ENCODE data around the gene LRRC2. TPM values are rescaled to one million over a fixed set of nuclear protein-coding genes. Genes with fewer than 3 reads are reported as not detected.

LRRC2 gene
- total RNA-seq, 1 donor from 2014 or later, result not detected

DNA sequence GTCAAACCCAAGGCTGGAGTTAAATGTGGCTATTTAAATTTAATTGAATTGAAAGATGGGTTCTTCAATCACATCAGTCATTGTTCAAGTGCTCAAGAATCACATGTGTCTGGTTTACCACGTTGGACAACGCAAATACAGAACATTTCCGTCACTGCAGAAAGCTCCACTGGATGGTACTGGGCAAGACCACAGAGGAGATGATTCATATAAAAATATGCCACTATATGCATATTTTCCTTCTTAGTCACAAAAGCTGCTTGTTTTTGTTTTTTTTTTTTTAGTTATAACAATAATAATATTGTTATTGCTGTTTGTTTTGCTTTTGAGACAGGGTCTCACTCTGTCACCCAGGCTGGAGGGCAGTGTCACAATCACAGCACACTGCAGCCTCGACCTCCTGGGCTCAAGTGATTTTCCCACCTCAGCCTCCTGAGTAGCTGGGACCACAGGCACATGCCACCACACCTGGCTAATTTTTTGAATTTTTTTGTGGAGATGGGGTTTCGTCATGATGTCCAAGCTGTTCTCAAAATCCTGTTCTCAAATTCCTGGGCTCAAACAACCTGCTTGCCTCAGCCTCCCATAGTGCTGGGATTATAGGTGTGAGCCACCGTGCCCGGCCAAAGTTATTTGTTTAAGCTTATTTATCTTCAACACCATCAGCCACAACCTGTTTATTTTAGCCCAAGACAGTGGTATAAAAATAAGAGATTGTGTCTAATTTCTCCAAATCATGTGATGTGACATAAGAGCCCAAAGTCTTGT lies 48.9 kb downstream of the LRRC2 start:
- Mint-ChIP-seq H3K4me3 (no peak overlapping the region), H3K9me3 (no peaks in the 10 kb centered on the region), H3K36me3 (no peaks in the 10 kb centered on the region), H3K27me3 (ENCODE audit: insufficient read depth, low read depth) (no peaks in the 10 kb centered on the region), H3K27ac (peak overlapping the region; percentile 27), H3K4me1 (no peaks in the 10 kb centered on the region)
- TF ChIP-seq EZH2phosphoT487 (IDR thresholded peaks at IDR 0.05) (no peak), EZH2 (IDR thresholded peaks at IDR 0.05) (no peak), CTCF (IDR thresholded peaks at IDR 0.05) (no peak)
- Histone ChIP-seq H3K4me2 (no peak overlapping the region), H3K79me2 (ENCODE audit: low read depth) (no peaks in the 10 kb centered on the region), H2AFZ (replicated peaks) (no peak overlapping the region), H4K20me1 (ENCODE audit: low read depth) (no peaks in the 10 kb centered on the region), H3K9ac (no peak overlapping the region), H3K9me3 (ENCODE audit: low read depth) (no peaks in the 10 kb centered on the region), H3K27me3 (no peaks in the 10 kb centered on the region), H3K4me1 (no peaks in the 10 kb centered on the region), H3K36me3 (no peaks in the 10 kb centered on the region), H3K4me3 (no peak overlapping the region), H3F3A (ENCODE audit: low read depth) (no peaks in the 10 kb centered on the region), H3K27ac (no peak overlapping the region)
- DNase-seq (ENCODE audit: low spot score), result no peak

DNA sequence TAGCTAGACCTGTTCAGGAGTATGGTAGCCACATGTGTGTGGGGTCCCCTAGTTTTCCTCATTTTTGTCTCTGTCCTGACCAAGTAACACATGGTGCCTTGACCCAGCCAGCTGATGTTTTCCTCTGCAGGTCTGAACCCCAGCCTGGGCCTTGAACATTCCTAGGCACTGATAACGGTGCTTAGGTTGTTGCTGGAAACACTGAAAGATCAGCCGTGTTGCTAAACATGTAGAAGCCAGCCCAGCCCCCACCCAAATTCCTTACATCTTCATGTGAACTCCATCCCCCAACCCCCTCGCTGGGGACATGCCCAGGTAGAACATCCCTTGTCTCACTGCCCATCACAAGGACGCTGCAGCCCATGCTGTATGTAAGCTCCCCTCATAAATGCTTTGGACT lies 49.6 kb downstream of the LRRC2 start:
- H3K27me3 ChIP-seq, result no peaks in the 10 kb centered on the region
- Mint-ChIP-seq H3K4me3 (no peak overlapping the region), H3K27ac (peak overlapping the region; percentile 27), H3K36me3 (no peaks in the 10 kb centered on the region), H3K27me3 (ENCODE audit: insufficient read depth, low read depth) (no peaks in the 10 kb centered on the region), H3K4me1 (no peaks in the 10 kb centered on the region), H3K9me3 (no peaks in the 10 kb centered on the region)
- H3F3A ChIP-seq (ENCODE audit: low read depth), result no peaks in the 10 kb centered on the region
- no peaks in the 10 kb centered on the region for H4K20me1 ChIP-seq (ENCODE audit: low read depth)
- H2AFZ ChIP-seq (replicated peaks), result no peak overlapping the region
- H3K4me2 ChIP-seq, result no peak overlapping the region
- H3K4me3 ChIP-seq, result no peak overlapping the region
- no peaks in the 10 kb centered on the region for H3K4me1 ChIP-seq
- no peak overlapping the region for H3K27ac ChIP-seq
- no peak for TF ChIP-seq CTCF (IDR thresholded peaks at IDR 0.05)
- no peak for TF ChIP-seq EZH2phosphoT487 (IDR thresholded peaks at IDR 0.05)
- TF ChIP-seq EZH2 (IDR thresholded peaks at IDR 0.05), result no peak
- no peaks in the 10 kb centered on the region for H3K36me3 ChIP-seq
- no peak for DNase-seq (ENCODE audit: low spot score)
- no peak overlapping the region for H3K9ac ChIP-seq
- no peaks in the 10 kb centered on the region for H3K9me3 ChIP-seq (ENCODE audit: low read depth)
- no peaks in the 10 kb centered on the region for H3K79me2 ChIP-seq (ENCODE audit: low read depth)

DNA sequence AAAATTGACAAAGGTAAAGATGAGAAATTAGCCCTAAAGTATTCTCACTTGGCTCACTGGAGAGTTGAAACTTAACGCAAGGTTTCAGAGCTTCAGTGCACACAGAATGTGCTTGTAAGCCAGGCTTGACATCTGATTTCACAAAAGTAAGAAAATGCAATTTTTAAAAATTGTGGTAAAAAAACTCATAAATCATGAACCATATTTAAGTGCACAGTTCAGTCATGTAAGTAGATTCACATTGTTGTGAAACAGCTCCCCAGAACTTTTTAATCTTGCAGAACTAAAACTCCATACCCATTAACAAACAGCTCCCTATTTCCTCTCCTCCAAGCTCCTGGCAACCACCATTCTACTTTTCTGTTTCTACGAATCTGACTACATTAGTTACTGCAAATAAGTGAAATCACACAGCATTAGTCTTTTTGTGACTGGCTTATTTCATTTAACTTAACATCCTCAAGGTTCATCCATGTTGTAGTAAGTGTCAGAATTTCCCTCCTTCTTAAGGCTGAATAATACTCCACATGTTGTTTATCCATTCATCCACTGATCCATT lies 53.8 kb downstream of the LRRC2 start:
- H3K4me1 ChIP-seq, result no peaks in the 10 kb centered on the region
- H3K9me3 ChIP-seq (ENCODE audit: low read depth), result no peaks in the 10 kb centered on the region
- no peaks in the 10 kb centered on the region for H3F3A ChIP-seq (ENCODE audit: low read depth)
- no peak overlapping the region for H2AFZ ChIP-seq (replicated peaks)
- H3K79me2 ChIP-seq (ENCODE audit: low read depth), result no peaks in the 10 kb centered on the region
- Mint-ChIP-seq H3K27ac (no peak overlapping the region), H3K27me3 (ENCODE audit: insufficient read depth, low read depth) (no peaks in the 10 kb centered on the region), H3K4me1 (no peaks in the 10 kb centered on the region), H3K4me3 (no peak overlapping the region), H3K36me3 (no peaks in the 10 kb centered on the region), H3K9me3 (no peaks in the 10 kb centered on the region)
- no peak overlapping the region for H3K4me2 ChIP-seq
- no peak overlapping the region for H3K9ac ChIP-seq
- H3K4me3 ChIP-seq, result no peak overlapping the region
- no peak for DNase-seq (ENCODE audit: low spot score)
- H3K27ac ChIP-seq, result no peak overlapping the region
- no peaks in the 10 kb centered on the region for H3K27me3 ChIP-seq
- TF ChIP-seq EZH2 (IDR thresholded peaks at IDR 0.05) (no peak), EZH2phosphoT487 (IDR thresholded peaks at IDR 0.05) (no peak), CTCF (IDR thresholded peaks at IDR 0.05) (no peak)
- no peaks in the 10 kb centered on the region for H4K20me1 ChIP-seq (ENCODE audit: low read depth)
- no peaks in the 10 kb centered on the region for H3K36me3 ChIP-seq
